Measurements from ENCODE around the gene ZNF470.

The ZNF470 gene

DNA sequence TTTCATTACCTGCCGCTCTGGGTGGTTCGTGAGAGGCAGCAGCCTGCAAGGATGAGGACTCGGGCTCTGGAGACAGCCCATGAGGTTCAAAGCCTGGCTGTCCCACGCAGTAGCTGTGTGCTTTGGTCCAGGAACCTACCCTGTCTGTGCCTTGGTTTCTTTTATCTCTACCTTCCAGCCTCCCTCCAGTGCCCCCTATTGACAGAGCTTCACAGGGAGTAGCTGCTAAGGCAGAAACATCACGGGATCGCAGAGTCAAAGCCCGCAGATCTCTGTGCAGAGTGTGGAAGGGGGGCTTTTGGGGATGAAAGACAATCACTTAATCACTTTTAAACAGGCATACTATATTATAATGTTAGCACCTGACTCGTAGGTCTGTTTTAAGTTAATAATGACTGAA is 44.0 kb downstream of the ZNF470 start:
- TF ChIP-seq, protein P1, sequence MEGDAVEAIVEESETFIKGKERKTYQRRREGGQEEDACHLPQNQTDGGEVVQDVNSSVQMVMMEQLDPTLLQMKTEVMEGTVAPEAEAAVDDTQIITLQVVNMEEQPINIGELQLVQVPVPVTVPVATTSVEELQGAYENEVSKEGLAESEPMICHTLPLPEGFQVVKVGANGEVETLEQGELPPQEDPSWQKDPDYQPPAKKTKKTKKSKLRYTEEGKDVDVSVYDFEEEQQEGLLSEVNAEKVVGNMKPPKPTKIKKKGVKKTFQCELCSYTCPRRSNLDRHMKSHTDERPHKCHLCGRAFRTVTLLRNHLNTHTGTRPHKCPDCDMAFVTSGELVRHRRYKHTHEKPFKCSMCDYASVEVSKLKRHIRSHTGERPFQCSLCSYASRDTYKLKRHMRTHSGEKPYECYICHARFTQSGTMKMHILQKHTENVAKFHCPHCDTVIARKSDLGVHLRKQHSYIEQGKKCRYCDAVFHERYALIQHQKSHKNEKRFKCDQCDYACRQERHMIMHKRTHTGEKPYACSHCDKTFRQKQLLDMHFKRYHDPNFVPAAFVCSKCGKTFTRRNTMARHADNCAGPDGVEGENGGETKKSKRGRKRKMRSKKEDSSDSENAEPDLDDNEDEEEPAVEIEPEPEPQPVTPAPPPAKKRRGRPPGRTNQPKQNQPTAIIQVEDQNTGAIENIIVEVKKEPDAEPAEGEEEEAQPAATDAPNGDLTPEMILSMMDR (IDR thresholded peaks at IDR 0.05; ENCODE audit: low read depth, low read length): no peak
- no peak for DNase-seq (ENCODE audit: extremely low read depth, low read depth)

DNA sequence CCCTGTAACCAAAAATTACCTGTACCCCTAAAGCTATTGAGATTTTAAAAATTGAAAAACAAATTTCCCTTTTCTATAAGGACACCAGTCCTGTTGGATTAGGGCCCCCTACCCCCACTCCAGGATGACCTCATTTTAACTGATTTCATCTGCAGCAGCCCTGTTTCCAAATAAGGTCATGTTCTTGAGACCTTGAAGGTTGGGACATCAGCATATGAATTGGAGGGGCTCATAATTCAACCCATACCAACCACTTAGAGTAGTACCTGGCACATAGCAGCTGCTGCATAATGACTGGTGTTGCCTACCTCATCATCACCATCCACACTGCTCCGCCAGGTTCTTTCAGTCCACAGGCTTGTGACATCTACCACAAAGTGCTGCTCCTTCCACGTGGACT is 45.5 kb downstream of the ZNF470 start:
- no peak for DNase-seq (ENCODE audit: extremely low read depth, low read depth)
- TF ChIP-seq, protein P1 (IDR thresholded peaks at IDR 0.05; ENCODE audit: low read depth, low read length): no peak

DNA sequence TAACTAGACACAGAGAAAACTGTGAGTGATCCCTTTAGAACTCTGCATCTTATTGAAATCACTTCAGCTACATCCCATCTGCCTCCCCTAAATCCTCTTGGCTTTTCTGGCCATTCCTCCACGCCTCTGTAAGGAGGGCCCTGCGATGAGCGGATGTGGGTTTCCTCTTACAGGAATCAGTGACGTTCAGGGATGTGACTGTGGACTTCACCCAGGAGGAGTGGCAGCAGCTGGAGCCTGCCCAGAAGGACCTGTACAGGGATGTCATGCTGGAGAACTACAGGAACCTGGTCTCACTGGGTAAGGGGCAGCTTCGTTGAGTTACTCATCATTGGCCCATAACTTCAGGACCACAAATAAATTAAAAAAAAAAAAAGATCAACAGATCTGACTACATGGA is 46.4 kb downstream of the ZNF470 start:
- TF ChIP-seq, protein P1 (IDR thresholded peaks at IDR 0.05; ENCODE audit: low read depth, low read length): no peak
- no peak for DNase-seq (ENCODE audit: extremely low read depth, low read depth)

DNA sequence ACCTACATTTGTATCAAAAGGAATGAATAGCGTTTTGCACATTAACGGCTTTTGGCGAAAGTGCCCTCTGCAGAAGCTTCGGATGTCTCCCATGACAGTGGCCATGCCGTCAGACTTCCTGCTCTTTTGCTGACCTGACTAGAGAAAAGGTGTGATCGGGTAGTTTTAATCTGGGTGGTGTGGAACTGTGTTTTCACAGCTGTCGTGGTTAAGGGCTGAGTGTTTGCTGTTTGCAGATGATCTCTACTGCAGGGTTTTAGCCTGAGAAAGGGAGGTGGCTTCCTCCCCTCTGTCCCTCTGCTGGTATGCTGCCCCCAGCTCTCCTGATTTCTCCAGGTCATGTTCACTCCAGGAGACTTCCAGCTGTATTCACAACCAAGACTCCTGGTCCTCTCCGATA is 50.3 kb downstream of the ZNF470 start:
- DNase-seq (ENCODE audit: extremely low read depth, low read depth): no peak
- TF ChIP-seq, protein P1 (IDR thresholded peaks at IDR 0.05; ENCODE audit: low read depth, low read length): no peak

DNA sequence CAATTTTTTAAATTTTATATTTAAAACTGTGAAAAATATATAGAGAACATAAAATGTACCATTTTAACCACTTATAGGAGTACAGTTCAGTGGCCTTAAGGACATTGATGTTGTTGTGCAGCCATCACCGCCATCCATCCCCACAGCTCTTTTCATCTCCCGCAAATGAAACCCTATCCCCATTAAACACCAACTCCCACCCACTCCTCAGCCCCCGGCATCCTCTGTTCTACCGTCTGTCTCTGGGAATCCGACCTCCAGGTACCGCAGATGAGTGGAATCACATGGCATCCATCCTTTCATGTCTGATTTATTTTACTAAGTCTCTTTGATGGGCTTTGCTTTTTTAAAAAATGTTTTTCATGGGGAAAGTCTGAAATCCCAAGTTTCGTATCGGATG is 51.9 kb downstream of the ZNF470 start:
- TF ChIP-seq, protein P1 (IDR thresholded peaks at IDR 0.05; ENCODE audit: low read depth, low read length): no peak
- DNase-seq (ENCODE audit: extremely low read depth, low read depth): no peak

DNA sequence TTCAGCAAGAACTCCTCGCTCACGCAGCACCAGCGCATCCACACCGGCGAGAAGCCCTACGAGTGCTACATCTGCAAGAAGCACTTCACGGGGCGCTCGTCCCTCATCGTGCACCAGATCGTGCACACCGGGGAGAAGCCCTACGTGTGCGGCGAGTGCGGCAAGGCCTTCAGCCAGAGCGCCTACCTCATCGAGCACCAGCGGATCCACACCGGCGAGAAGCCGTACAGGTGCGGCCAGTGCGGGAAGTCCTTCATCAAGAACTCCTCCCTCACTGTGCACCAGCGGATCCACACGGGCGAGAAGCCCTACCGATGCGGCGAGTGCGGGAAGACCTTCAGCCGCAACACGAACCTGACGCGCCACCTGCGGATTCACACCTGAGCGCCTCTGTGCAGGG is 55.1 kb downstream of the ZNF470 start:
- no peak for DNase-seq (ENCODE audit: extremely low read depth, low read depth)
- TF ChIP-seq, protein P1 (IDR thresholded peaks at IDR 0.05; ENCODE audit: low read depth, low read length): no peak

DNA sequence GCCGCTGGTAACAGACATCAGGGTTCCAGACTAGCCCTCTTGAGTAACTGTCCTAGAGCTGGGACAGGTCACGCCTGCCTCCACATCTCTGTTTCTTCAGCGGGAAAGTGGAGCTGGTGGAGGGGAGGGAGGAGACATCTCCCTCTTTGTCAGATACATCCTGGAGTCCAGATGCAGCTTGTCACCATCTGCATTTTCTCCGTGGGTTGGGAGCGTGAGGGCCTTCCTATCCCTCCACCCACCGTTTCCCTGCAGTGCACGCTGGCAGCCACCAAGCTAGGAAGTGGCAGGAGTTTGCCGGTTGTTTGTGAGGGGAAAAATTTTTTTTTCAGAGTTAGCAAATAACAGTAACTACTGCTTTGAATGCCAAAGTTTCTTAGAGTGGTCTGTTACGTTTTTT is 55.7 kb downstream of the ZNF470 start:
- TF ChIP-seq, protein P1 (IDR thresholded peaks at IDR 0.05; ENCODE audit: low read depth, low read length): no peak
- no peak for DNase-seq (ENCODE audit: extremely low read depth, low read depth)
